Activated CD4-positive, alpha-beta T cell treated with anti-CD3 and anti-CD28 coated beads, Interleukin-2, amount 50 U/mL, for 48 hours (primary cell): ENCODE results near the gene TRMT2A.

Source experiments
- DNase-seq, 2 experiments: peaks; one replicate each; pipeline ENCODE4 v3.0.0-alpha.2; 2020

The TRMT2A gene

GRCh38 chr22:20062043-20062765 is 54.8 kb downstream of the TRMT2A start:
- no peak for DNase-seq
